KOPT-K1 (cell line): Measurements from ENCODE around the gene ZBTB44.
"Not testable (repeated sequence)": the region's sequence is repeated elsewhere in the genome, so short reads cannot be mapped to it uniquely, and the experiment has no call there.

Experiments
- H3K27ac ChIP-seq: fragments of 200-600 bp; sonication (generic); 2 replicates; pipeline ENCODE4 v1.5.1; 2016; ENCODE audit warnings: antibody characterized with exemption, mild to moderate bottlenecking, low read depth, low read length; ENCODE audit not compliant: poor library complexity, severe bottlenecking
- H3K36me3 ChIP-seq: fragments of 200-600 bp; sonication (generic); 2 replicates; pipeline ENCODE4 v1.5.1; 2017; ENCODE audit warnings: antibody characterized with exemption, mild to moderate bottlenecking, low read length, moderate library complexity; ENCODE audit not compliant: insufficient read depth
- H3K9me3 ChIP-seq: fragments of 200-600 bp; sonication (generic); 2 replicates; pipeline ENCODE4 v1.5.1; 2017; ENCODE audit warnings: antibody characterized with exemption, low read length, mild to moderate bottlenecking; ENCODE audit not compliant: insufficient read depth, poor library complexity, severe bottlenecking

Gene ZBTB44

GRCh38 chr11:130246270-130246669, 68.4 kb downstream of the ZBTB44 start:
- H3K27ac ChIP-seq = no peak overlapping the region
- no peaks in the 10 kb centered on the region for H3K9me3 ChIP-seq
- H3K36me3 ChIP-seq = peaks cover 51% of the 10 kb centered on the region

GRCh38 chr11:130245375-130245774, 69.3 kb downstream of the ZBTB44 start:
- H3K27ac ChIP-seq, H3K9me3 ChIP-seq: not testable (repeated sequence)

GRCh38 chr11:130244848-130245247, 69.9 kb downstream of the ZBTB44 start:
- H3K36me3 ChIP-seq = peaks cover 37% of the 10 kb centered on the region
- H3K9me3 ChIP-seq = no peaks in the 10 kb centered on the region
- no peak overlapping the region for H3K27ac ChIP-seq

More at GRCh38 chr11:130245375-130245774, 69.3 kb downstream of the ZBTB44 start:
- peaks cover 42% of the 10 kb centered on the region for H3K36me3 ChIP-seq

DNA sequence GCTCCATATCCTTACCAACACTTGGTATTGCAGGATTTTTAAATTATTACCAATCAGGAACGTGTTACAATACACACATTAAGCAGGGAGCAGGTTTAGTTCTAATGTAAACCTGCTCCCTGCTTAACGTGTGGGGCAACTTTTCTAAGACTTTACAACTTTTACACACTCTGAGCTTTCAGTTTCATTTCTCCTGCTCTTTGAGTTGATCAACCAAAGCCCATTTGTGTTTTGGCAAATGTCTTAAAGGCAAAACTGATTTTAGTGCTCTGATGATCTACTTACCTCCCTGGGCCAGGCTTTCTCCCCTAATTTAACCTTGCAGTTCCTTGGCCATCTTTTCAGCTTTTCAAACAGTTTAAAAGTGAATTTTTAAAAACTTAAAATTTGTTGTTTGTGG, 70.9 kb downstream of the ZBTB44 start:
- H3K36me3 ChIP-seq = peaks cover 37% of the 10 kb centered on the region
- H3K9me3 ChIP-seq = no peaks in the 10 kb centered on the region
- peak overlapping the region; percentile 38 for H3K27ac ChIP-seq

DNA sequence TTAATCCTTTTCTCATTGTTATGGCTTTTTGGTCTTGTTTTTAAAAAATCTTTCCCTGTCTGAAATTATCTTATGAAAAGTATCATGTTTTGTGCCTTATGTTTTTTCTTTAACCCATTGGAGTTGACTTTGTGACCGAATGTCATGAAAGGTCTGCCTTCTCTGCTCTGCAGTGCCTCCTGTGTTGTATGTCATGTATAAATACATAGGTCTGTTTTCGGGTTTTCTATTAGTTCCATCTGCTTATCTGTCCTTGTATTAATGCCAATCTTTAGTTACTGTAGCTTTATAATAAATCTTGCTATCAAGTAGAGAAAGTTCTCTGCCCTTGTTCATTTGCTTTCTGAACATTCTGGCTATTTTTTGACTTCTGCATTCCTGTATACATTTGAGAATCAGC, 73.0 kb downstream of the ZBTB44 start:
- no peaks in the 10 kb centered on the region for H3K9me3 ChIP-seq
- peaks cover 45% of the 10 kb centered on the region for H3K36me3 ChIP-seq

GRCh38 chr11:130237282-130238006, 77.3 kb downstream of the ZBTB44 start:
- peaks cover 68% of the 10 kb centered on the region for H3K36me3 ChIP-seq
- no peak overlapping the region for H3K27ac ChIP-seq

More for the DNA sequence above, 73.0 kb downstream of the ZBTB44 start:
- H3K27ac ChIP-seq = no peak overlapping the region

GRCh38 chr11:130234315-130234714, 80.4 kb downstream of the ZBTB44 start:
- Histone ChIP-seq H3K9me3 (no peaks in the 10 kb centered on the region), H3K36me3 (peaks cover 85% of the 10 kb centered on the region), H3K27ac (no peak overlapping the region)

More at GRCh38 chr11:130237282-130238006, 77.3 kb downstream of the ZBTB44 start:
- no peaks in the 10 kb centered on the region for H3K9me3 ChIP-seq

GRCh38 chr11:130233888-130234287, 80.8 kb downstream of the ZBTB44 start:
- peaks cover 85% of the 10 kb centered on the region for H3K36me3 ChIP-seq
- not testable (repeated sequence) for H3K9me3 ChIP-seq, H3K27ac ChIP-seq

GRCh38 chr11:130233486-130233885, 81.2 kb downstream of the ZBTB44 start:
- H3K36me3 ChIP-seq = peaks cover 82% of the 10 kb centered on the region
- H3K27ac ChIP-seq, H3K9me3 ChIP-seq: not testable (repeated sequence)

DNA sequence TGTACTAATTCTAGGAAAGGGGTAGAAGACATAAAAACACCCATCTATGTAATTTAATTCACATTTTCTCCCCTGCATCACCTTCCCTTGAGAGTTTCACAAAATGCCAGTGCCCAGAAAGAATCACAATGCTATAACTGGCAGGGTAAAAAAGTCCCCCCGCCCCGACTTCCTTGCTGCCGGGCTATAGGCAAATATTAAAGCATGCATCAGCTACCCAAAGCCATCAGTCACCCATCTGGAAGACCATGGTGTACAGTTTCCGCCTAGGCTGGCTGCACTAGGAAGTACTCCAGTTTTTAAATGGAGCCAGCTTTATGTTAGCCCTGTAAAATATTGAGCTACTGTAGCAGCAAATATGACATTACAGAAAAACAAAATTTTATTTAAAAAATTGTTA, 87.3 kb downstream of the ZBTB44 start:
- no peak overlapping the region for H3K27ac ChIP-seq
- peaks cover 56% of the 10 kb centered on the region for H3K36me3 ChIP-seq
- no peaks in the 10 kb centered on the region for H3K9me3 ChIP-seq

DNA sequence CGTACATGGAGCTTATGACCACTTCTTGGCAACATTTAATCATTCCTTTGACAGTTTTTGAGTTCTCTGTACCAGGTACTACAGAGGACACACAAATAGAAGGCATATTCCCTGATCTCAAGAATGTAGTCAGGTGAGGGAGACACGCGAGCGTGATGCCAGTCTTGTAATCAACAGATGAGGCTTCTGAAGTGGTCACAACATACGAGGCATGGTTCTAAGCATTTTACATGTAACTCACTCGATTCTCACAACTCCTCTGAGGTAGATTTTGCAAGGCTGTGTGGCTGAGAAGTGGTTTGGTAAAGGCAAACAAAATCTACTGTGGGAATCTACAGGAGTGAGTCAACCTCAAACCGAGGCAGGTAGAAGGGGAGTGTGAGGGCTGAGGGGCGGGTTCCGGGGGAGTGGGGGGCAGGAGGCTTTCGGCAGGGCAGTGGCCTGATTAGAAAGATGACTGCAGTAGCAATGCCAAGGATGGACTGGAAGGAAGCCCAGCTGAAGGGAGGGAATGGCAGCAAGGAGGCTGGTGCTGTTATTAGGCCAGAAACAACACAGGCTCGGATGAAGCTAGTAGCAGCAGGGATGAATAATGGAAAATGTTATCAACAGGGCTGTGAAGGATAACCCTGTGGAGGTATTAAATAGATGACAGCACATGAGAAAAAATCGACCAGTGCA, 91.3 kb downstream of the ZBTB44 start:
- peaks cover 29% of the 10 kb centered on the region for H3K36me3 ChIP-seq
- H3K9me3 ChIP-seq = no peaks in the 10 kb centered on the region
- H3K27ac ChIP-seq = no peak overlapping the region

DNA sequence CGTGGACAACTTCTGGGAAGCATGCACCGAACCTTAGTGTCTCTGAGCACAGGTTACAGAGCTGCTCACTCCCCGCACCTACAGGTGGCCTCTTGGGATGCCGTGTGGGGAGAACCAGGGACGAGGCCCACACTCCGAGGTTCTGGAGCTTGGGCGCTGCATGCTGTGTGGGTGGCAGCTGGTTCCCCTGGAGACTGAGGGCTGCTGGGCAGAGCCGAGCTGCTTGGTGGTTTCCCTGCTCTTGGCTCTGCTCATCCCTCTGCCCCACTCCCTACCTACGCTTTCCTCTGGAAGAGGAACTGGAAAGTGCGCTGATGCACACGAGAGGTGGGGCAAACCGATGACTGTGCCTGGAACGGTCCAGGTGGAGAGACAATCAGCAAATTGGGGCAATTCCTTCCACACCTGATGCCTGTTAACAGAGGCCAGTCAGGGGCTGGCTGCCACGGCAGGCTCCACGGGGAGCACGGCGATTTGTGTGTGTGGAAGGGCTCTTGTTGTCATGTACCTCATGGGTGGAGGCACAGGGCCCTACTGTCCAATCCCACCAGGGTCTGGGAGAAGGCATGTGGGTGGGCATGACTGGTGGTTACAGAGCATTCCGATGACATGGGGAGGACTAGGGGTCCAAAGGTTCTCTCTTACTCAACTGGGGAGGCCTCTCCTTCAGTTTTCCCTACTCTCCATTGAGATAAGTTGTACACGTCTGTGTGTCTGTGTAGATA, 94.2 kb downstream of the ZBTB44 start:
- Histone ChIP-seq H3K27ac (no peak overlapping the region), H3K9me3 (no peaks in the 10 kb centered on the region)

GRCh38 chr11:130219148-130219547, 95.6 kb downstream of the ZBTB44 start:
- Histone ChIP-seq H3K36me3 (no peaks in the 10 kb centered on the region; the same call in 1 of the 2 replicates), H3K9me3 (no peaks in the 10 kb centered on the region), H3K27ac (no peak overlapping the region)

More for the DNA sequence above, 94.2 kb downstream of the ZBTB44 start:
- H3K36me3 ChIP-seq = peaks cover 9% of the 10 kb centered on the region

GRCh38 chr11:130218501-130219070, 96.1 kb downstream of the ZBTB44 start:
- no peaks in the 10 kb centered on the region for H3K36me3 ChIP-seq
- H3K27ac ChIP-seq = no peak overlapping the region
- H3K9me3 ChIP-seq = no peaks in the 10 kb centered on the region
